HEK293 (cell line): ENCODE measurements around the gene C9orf72.

Experiments
- ATF2 ChIP-seq: fragments of 450-650 bp; formaldehyde crosslinking; IDR thresholded peaks from 2 replicates; pipeline ENCODE4 v1.5.1; 2016; ENCODE audit warnings: missing biosample characterization, missing genetic modification characterization, low read depth
- KLF7 ChIP-seq: fragments of 450-650 bp; formaldehyde crosslinking; IDR thresholded peaks from 2 replicates; pipeline ENCODE4 v1.5.1; 2016; ENCODE audit warnings: missing biosample characterization, missing genetic modification characterization, borderline replicate concordance
- SALL2 ChIP-seq: fragments of 450-650 bp; formaldehyde crosslinking; IDR thresholded peaks from 2 replicates; pipeline ENCODE4 v1.5.0; 2017; ENCODE audit warnings: missing biosample characterization, mild to moderate bottlenecking, missing genetic modification characterization, borderline replicate concordance
- ZBTB10 ChIP-seq: fragments of 450-650 bp; formaldehyde crosslinking; IDR thresholded peaks from 2 replicates; pipeline ENCODE4 v1.5.1; 2016; ENCODE audit warnings: missing biosample characterization, missing genetic modification characterization
- ZNF140 ChIP-seq: fragments of 450-650 bp; formaldehyde crosslinking; IDR thresholded peaks from 2 replicates; pipeline ENCODE4 v1.5.1; 2016; ENCODE audit warnings: missing biosample characterization, missing genetic modification characterization
- ZNF280C ChIP-seq: fragments of 450-650 bp; formaldehyde crosslinking; IDR thresholded peaks from 2 replicates; pipeline ENCODE4 v1.5.1; 2016; ENCODE audit warnings: missing biosample characterization, missing genetic modification characterization
- ZNF398 ChIP-seq: fragments of 450-650 bp; formaldehyde crosslinking; IDR thresholded peaks from 2 replicates; pipeline ENCODE4 v1.5.1; 2017; ENCODE audit warnings: missing biosample characterization, missing genetic modification characterization
- ZNF426 ChIP-seq: fragments of 450-650 bp; formaldehyde crosslinking; IDR thresholded peaks from 2 replicates; pipeline ENCODE4 v1.5.1; 2017; ENCODE audit warnings: missing biosample characterization, missing genetic modification characterization, mild to moderate bottlenecking, inconsistent platforms, moderate library complexity
- ZNF514 ChIP-seq: fragments of 450-650 bp; formaldehyde crosslinking; IDR thresholded peaks from 2 replicates; pipeline ENCODE4 v1.5.1; 2016; ENCODE audit warnings: missing biosample characterization, missing genetic modification characterization
- ZNF518A ChIP-seq: fragments of 450-650 bp; formaldehyde crosslinking; conservative IDR thresholded peaks from 2 replicates; pipeline ENCODE4 v1.5.1; 2016; ENCODE audit warnings: low read depth, missing biosample characterization, missing genetic modification characterization
- ZNF558 ChIP-seq: fragments of 450-650 bp; formaldehyde crosslinking; IDR thresholded peaks from 2 replicates; pipeline ENCODE4 v1.5.1; 2016; ENCODE audit warnings: missing biosample characterization, missing genetic modification characterization
- ZNF621 ChIP-seq: fragments of 450-650 bp; formaldehyde crosslinking; IDR thresholded peaks from 2 replicates; pipeline ENCODE4 v1.5.1; 2017; ENCODE audit warnings: missing biosample characterization, missing genetic modification characterization
- ZNF623 ChIP-seq: fragments of 450-650 bp; formaldehyde crosslinking; IDR thresholded peaks from 2 replicates; pipeline ENCODE4 v1.5.1; 2016; ENCODE audit warnings: missing biosample characterization, missing genetic modification characterization
- ZNF639 ChIP-seq: fragments of 450-650 bp; formaldehyde crosslinking; IDR thresholded peaks from 2 replicates; pipeline ENCODE4 v1.5.1; 2016; ENCODE audit warnings: missing biosample characterization, missing genetic modification characterization
- ZNF670 ChIP-seq: fragments of 450-650 bp; formaldehyde crosslinking; IDR thresholded peaks from 2 replicates; pipeline ENCODE4 v1.5.1; 2016; ENCODE audit warnings: missing biosample characterization, missing genetic modification characterization, low read depth
- ZNF692 ChIP-seq: fragments of 450-650 bp; formaldehyde crosslinking; IDR thresholded peaks from 2 replicates; pipeline ENCODE4 v1.5.1; 2016; ENCODE audit warnings: missing biosample characterization, missing genetic modification characterization
- ZNF704 ChIP-seq: fragments of 450-650 bp; formaldehyde crosslinking; IDR thresholded peaks from 2 replicates; pipeline ENCODE4 v1.5.1; 2016; ENCODE audit warnings: missing biosample characterization, missing genetic modification characterization
- ZNF785 ChIP-seq: fragments of 450-650 bp; formaldehyde crosslinking; IDR thresholded peaks from 2 replicates; pipeline ENCODE4 v1.5.1; 2016; ENCODE audit warnings: missing biosample characterization, missing genetic modification characterization
- ZNF830 ChIP-seq: fragments of 450-650 bp; IDR thresholded peaks from 2 replicates; pipeline ENCODE4 v1.5.0; 2018; ENCODE audit warnings: missing biosample characterization, missing genetic modification characterization, low read depth, mild to moderate bottlenecking, moderate library complexity

C9orf72 gene

GRCh38 chr9:27573634-27574590 lies 631 bp upstream of the C9orf72 start (continued):
- 0 out of 2 replicates have a peak, but pooled peaks have one; percentile 27 for TF ChIP-seq ZNF518A (tag by site-specific recombination)
- TF ChIP-seq ZNF140 (tag by site-specific recombination) = no peak
- no peak for TF ChIP-seq ZNF623
- no peak for TF ChIP-seq ZNF426 (tag by site-specific recombination)
- TF ChIP-seq KLF7 = 0 out of 2 replicates have a peak, but pooled peaks have one; percentile 20
- TF ChIP-seq ZNF398 (tag by site-specific recombination) = no peak
- TF ChIP-seq ZNF785 (tag by site-specific recombination) = no peak
- TF ChIP-seq ZNF514 (tag by site-specific recombination) = no peak
- TF ChIP-seq ZNF558 (tag by site-specific recombination) = 0 out of 2 replicates have a peak, but pooled peaks have one; percentile 17
- no peak for TF ChIP-seq ZNF670
- no peak for TF ChIP-seq ZNF692
- TF ChIP-seq ZNF639 = no peak
- no peak for TF ChIP-seq ZNF704 (tag by site-specific recombination)
- TF ChIP-seq ATF2 (tag by site-specific recombination) = peak; percentile 95
- TF ChIP-seq ZNF621 (tag by site-specific recombination) = no peak
- no peak for TF ChIP-seq ZNF830 (tag by site-specific recombination)
- no peak for TF ChIP-seq SALL2
- no peak for TF ChIP-seq ZBTB10 (tag by site-specific recombination)
- no peak for TF ChIP-seq ZNF280C (tag by site-specific recombination)
